ENCODE measurements around the gene DNAJC16.

The DNAJC16 gene

DNA sequence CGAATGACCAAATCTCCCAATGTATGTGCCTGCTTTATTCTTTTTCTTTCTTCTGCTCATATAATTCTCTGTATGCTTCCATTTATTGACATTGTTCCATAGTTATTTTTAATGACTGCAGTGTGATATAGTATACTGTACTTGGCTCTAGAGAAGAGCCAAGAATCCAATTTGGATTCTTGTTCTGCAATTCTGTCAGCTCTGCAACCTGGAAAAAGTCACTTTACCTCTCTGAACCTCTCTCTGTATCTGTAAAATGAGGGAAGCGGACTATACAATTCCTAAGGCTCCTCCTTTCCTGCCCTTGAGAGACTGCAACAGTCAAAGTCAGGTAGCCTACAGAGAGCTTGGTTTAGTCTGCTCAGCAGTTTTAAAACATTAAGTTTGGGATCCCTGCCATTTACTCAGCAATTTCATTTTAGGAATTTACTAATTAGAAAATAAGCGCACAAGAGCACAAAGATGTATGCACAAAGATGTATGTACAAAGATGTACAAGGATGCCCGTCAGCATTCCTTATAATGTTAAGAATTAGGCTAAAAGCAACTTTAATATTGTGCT, 14.7 kb downstream of the DNAJC16 start:
- DNase-seq, result no peak

DNA sequence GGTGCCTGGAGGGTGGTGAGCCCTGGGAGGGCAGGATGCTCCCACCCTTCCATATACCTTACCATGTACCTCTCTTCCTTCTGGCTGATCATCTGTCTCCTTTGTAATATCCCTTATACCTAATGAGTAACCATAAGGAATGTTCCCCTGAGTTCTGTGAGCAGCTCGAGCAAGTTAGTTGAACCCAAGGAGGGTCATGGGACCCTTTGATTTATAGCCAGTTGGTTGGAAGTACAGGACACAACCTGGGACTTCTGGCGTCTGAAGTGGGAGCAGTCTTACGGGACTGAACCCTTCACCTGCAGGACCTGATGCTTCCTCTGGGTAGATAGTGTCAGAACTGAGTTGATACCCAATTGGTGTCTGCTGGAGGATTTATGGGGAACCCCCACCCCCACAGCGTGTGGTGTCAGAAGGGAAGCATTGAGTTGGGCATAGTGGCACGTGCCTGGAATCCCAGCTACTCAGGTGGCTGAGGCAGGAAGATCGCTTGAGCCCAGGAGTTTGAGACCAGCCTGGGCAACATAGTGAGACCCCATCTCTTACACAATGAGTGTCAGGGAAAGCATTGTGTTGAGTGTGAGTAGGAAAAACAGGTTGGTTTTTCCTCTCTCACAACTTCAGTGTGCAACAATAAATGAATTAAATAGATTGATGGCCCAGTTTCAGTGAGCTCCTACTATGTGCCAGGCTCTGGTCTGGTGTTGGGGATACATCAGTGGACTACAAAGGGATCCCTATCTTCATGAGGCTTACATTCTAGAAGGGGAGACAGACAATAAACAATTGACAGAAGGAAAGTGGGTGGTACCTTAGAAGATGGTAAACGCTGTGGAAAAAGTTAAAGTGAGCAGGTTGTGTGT, 16.0 kb downstream of the DNAJC16 start:
- DNase-seq, result no peak

DNA sequence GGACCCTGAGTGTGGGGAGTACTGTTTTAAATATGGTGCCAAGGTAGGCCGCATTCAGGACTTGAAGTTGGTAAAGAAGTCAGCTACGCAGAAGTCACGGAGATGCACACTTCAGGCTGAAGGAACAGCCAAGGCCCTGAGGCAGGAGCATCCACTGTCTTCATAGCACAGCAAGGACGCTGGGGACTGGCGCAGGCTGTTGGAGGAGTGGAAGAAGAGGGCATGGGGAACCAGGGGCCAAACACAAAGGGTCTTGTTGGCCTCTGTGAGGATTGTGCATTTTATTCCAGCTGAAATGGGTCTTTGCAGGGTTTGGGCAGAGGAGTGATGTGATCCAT, 16.6 kb downstream of the DNAJC16 start:
- no peak for DNase-seq

DNA sequence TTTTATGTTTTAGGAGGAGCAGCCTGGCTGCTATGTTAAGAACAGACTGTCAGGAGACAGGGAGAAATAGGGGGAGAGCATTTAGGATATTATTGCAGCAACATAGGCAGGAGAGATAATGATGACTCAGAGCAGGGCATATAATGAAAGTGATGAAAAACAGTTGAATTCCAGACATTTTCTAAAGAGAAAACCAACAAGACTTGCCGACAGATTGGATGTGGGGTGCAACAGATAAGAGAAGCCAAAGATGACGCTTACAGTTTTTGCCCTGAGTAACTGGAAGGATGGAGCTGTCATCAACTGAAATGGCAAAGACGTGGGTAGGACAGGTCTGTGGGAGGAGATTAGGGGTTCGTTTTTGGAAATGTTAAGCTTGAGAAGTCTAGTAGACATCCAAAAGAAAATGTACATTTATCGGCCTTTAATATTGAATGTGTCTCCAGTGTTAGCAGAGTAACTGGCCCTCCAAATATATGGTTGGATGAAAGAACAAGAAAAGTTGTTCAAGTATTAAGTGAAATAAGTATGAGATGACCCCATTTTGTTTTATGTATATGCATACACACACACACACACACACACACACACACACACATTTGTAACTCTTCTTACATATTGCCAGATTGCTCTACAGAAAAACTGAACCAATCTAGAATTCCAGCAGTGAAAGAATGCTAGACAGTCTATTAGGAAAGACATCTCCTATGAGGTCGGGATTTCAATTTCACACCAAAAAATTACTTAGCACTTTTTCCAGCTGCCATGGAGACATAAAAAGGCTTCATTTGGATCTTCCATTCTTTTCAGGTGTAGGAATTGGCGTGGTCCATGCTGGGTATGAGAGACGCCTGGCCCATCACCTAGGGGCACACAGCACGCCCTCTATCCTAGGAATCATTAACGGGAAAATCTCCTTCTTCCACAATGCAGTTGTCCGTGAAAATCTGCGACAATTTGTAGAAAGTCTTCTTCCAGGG, 17.2 kb downstream of the DNAJC16 start:
- no peak for DNase-seq

DNA sequence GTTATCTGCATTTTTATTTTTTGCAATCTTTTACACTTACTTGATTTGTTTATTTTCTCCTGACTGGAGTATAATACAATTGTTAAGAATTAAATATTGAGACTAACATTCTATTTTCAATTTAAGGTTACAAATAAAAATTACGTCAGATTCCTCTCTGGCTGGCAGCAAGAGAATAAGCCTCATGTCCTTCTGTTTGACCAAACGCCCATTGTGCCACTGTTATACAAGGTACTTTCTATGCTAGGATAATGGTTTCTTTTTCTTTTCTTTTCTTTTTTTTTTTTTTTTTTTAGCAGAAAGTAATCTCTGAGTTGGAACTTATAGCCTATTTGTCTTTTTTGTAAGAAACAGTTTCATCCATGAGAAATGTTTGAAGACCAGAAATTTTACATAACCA, 20.0 kb downstream of the DNAJC16 start:
- no peak for DNase-seq

DNA sequence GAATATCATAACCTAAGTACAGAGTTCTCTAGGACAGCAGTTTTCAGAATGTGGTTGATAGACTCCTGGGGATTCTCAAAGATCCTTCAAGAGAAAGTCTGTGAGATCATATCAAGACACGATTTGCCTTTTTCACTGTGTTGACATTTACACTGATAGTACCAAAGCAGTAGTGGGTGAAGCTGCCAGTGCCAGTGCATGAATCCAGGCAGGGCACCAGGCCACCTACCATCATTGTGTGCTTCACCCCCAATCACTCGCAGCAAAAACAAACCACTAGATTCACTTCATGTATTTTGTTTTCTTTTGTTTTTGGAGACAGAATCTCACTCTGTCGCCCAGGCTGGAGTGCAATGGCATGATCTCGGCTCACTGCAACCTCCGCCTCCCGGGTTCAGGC, 23.9 kb downstream of the DNAJC16 start:
- DNase-seq, result no peak

DNA sequence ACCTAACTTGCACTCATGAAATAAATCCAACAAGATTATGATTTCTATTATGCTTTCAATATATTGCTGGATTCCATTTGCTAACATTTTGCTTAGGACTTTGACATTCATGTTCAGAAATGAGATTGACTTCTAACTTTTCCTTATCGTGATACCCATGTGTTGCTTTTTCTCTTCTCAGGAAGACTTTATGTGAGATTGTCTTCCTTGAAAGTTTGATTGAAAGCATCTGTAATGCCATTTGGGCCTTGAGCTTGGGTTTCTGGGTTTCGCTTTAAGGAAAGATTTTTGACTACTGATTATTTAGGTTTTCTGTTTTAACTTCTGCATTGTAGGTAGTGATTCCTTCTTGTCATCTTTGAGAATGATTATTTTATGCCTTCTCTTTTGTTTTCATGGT, 30.4 kb downstream of the DNAJC16 start:
- no peak for DNase-seq

DNA sequence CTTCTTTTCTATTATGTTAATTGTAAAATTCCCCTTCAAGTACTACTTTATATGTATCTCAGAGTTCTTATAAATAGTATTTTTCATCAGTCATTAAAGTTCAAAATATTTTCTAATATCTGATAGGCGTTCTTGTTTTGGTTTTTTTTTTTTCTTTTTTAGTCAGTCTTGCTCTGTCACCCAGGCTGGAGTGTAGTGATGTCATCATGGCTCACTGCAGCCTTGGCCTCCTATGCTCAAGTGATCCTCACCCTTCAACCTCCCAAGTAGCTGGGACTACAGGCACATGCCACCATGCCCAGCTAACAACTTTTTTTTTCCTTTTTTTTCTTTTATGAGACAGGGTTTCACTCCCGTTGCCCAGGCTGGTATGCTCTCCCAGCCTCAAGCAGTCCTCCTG, 30.9 kb downstream of the DNAJC16 start:
- DNase-seq, result no peak

DNA sequence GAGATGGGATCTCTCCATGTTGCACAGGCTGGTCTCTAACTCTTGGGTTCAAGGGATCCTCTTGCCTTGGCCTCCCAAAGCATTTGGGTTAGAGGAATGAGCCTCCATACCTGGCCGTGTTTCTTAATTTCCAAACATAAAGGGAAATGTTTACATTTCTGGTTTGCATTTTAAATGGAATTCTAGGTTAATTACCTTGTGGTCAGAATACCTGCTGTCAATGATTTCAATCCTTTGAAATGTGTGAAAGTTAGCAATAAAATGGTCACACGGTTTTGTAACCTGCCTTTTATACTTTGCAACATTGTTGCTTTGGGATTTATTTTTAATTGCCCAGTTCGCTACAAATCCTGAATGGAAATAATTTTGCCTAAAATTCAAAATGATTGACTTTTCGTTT, 31.9 kb downstream of the DNAJC16 start:
- DNase-seq, result no peak

DNA sequence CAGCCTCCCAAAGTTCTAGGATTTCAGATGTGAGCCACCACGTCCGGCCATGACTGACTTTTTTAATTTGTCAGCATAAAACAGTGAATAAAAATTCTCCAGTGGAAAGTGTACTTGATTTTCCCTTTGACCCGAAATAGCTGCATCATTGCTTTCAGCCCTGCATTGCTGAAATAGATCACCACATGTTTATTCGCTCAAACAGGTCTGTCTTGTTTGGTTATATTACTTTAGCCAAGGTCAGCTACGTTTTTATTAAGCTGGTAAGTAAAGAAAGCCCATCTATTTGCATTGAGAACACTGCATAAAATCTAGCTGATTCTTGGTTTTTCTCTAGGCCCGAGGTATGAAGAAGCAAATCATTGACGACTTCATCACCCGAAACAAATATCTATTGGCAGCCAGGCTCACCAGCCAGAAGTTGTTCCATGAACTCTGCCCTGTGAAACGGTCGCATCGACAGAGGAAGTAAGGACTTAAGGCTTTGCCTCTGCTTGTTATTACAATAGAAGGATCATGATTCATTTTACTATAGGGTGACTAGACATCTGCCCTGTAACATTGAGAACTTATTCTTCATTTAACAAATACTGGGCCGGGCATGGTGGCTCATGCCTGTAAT, 32.7 kb downstream of the DNAJC16 start:
- no peak for DNase-seq

DNA sequence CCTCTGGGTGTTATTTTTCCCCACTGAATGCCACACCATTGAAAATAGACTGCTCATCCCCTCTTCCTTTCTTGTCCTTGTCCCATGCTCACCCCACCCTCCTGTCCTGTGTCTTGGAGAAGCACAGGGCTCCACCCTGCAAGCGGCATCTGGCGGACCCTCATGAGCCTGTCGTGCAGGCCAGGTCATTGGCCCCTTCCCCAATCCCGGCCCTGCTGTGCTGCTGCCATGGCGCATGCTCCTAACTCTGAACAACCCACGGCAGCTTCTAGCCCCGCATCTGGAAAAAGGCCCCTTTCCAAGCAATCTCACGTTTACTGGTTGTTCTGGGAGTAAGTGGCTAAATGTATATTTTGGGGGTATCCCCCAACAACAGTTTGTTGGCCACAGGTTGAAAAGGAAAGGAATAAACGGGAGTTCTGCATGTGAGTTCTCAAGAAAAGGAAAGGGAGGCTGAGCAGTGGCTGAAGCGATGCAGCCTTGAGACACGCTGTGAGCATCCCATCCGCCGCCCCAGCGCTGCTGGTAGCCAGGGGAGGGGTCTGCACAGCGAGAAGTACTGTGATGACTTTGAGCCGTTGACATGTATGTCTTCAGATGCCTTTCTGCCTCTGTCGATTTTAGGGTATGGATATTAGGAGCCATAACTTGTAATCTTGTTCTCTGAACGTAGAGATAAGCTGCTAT, 41.9 kb downstream of the DNAJC16 start:
- DNase-seq, result no peak

DNA sequence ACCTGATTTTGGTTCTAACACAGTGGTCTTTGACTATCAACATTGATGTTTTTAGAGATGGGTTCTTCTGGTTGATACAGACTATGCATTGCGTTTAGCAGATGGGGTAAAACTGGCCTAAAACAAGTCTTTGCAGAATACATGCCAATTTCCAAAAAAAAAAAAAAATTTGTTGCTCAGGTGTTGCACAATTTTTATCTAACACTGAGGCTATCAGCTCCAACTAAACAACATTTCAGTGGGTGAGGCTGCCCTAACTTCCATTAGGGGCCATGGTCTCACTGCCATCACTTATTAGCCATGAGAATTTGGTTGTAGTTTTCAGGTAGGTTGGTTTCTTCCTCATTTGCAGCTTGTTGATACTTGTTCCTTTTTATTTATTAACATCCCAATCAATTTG, 44.2 kb downstream of the DNAJC16 start:
- no peak for DNase-seq

DNA sequence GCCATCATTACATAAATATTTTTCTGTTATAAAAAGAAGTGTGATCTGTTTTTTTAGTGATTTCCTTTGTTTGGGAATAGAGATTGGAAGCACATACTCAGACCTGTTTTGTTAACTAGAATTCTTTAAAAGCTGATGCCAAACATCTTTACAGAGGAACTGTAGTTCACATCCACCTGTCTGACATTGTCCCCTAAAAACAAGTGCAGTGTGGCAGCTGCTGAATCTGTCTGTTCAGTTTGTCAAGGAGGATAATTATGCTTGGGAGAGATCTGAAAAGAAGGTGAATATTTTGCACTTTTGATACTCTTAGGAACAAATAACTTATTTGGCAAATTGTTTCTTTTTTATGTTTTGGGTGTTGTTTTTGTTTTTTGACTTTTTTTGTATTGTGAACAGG, 44.6 kb downstream of the DNAJC16 start:
- DNase-seq, result no peak

DNA sequence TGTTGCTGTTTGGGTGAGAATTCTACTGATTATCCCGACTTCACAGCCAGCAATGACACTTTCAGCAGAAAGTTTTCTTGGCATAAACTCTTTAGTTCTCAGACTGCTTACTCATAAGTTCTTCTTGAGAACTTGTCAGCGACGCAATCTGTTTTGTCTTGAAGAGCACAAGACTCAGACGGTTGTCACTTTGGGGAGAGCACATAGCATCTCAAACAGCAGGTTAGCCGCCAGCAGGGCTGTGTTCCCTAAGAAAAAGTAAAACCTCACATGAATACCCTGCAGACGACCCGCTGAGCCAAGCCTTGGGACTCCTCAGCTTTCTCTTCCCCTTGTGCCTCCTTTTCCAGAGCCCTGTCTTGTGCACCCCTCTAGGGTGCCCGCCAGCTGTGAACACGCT, 46.8 kb downstream of the DNAJC16 start:
- DNase-seq, result peak; percentile 16

DNA sequence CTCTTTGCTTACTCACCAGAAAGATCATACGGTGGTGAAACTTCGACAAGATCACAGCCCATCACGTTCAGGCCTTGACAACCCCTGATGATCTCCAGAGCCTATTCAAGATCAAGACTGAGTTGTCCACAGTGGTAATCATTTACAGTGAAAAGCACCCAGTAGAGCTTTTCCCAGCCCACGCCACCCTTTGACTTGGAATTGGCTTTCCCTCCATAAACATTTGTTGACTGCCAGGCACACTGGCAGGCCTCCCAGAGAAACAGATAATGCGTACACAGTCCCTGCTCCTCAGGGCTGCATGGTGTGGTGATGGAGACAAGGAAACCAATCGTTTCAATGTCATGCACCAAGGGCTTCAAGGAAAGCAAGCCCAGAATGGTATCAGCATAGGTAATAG, 48.1 kb downstream of the DNAJC16 start:
- peak; percentile 5 for DNase-seq

DNA sequence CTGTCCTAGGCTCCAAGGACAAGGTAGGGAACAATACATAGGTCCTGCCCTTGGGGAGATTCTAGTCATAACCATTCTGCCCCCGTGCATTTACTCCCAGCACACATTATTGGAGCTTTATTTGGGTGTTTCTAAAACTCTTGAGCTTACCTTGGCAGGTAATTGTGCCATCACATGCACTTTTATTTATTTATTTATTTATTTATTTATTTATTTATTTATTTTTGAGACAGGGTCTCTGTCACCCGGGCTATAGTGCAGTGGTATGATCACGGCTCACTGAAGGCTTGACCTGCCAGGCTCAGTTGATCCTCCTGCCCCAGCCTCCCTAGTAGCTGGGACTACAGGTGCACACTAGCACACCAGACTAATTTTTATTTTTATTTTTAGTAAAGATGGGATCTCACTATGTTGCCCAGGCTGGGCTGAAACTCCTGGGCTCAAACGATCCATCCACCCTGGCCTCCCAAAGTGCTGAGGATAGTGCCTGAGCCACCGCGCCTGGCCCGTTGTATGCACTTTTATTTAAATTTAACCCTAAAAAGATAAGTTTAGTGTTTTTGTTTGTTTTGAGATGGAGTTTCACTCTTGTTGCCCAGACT, 49.0 kb downstream of the DNAJC16 start:
- no peak for DNase-seq

DNA sequence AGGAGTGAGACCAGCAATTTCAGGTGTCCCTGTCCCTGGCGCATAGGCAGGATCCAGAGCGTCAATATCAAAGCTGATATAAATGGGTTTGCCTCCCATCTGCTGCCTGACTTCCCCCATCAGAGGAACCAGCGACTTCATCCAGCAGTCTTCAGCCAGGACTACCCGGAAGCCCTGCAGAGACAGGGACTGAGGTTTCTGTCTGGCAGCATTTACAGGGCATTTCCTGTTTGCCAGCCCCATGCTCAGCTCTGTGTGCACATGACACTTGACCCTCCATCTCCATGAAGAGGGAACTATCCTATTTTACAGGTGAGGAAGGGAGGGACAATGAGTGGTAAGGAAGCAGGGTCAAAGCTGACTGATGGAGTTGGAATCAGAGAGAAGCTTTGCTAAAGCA, 51.0 kb downstream of the DNAJC16 start:
- DNase-seq, result no peak

DNA sequence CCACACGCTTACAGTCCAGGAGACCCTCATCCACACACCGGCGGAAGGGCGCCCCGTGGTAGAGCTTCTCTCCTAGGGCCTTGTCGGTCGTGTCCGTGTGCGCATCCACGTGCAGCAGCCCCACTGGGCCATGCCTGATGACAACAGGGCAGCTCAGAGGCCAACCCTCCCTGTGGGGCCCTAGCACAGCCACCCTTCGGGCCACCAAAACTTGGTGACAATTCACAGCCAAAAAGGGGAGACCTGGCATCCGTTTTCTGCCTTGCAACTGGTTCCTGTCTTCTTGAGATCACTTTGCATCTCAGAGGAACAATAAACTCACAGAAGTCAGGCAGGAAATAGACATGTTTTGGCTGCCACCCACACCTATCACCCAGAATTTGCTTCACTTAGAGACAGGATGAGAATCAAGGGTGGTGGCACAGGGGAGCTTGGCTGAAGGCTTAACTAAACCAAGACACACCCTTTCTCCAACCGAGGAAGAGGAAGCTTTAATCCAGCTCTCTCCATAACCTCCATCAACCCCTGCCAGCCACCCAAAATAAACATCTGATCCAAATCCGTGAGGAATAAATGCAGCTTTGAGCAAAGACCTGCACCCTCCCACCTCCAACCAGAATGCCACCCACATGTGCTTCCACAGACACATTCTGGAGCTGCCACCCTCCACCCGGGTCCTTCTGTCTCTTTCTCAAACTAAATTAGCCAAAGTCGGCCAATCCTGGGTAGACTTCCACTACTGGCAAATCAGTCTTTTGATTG, 52.5 kb downstream of the DNAJC16 start:
- DNase-seq, result peak; percentile 67

DNA sequence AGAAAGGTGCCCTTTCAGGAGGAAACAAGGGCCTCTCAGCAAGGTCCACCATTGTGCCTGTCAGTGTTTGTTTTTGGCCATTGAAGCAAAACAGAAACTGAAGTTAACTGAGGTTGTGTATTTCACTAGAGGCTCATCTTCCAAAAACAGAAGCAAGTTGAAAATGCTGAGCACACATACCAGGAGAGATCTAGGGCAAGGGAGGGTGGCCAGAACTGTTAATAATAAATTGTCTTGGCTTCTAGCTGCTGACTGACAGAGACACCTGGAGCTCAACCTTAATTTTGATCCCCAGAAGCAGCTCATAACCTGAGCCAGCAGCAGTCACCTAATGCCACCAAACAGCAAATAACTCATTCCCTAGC, 53.0 kb downstream of the DNAJC16 start:
- DNase-seq, result no peak

DNA sequence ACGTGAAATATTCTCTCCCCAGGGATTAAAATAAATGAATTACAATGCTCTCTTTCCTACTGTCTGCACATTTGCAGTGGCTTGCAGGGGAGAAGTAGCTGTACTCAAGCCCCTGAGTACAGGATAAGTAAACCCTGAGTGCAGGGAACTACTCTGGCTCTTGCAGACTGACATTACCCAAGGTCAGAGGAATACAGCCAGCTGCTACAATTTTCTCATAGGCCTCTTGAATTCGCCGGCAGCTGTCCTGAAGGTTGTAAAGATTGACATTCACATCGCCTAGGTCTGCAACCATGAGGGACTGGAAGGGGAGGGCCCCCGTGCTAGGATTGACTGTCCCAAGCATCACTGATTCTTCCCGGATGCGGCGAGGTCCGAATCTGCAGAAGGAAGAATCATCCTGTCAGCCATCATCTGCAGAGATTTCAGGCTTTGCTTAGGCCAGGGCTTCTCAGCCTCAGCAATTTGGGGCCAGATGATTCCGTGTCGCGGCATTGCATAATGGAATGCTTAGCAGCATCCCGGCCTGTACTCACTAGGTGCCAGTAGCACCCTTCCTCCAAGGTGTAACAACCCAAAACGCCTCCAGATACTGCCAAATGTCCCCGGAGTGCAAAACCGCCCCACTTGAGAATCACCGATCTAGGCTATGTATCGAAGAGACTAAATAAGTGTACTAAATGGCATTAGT, 56.5 kb downstream of the DNAJC16 start:
- DNase-seq, result no peak

Data from activated effector memory CD4-positive, alpha-beta T cell treated with anti-CD3 and anti-CD28 coated beads, Interleukin-2, amount 50 U/mL, for 16 hours (primary cell).